Measurements from ENCODE around the gene SKIDA1. TPM values are rescaled to one million over a fixed set of nuclear protein-coding genes. Genes with fewer than 3 reads are reported as not detected.

Gene SKIDA1
- total RNA-seq, 1 experiment from 2014 or later: 0.34 TPM

DNA sequence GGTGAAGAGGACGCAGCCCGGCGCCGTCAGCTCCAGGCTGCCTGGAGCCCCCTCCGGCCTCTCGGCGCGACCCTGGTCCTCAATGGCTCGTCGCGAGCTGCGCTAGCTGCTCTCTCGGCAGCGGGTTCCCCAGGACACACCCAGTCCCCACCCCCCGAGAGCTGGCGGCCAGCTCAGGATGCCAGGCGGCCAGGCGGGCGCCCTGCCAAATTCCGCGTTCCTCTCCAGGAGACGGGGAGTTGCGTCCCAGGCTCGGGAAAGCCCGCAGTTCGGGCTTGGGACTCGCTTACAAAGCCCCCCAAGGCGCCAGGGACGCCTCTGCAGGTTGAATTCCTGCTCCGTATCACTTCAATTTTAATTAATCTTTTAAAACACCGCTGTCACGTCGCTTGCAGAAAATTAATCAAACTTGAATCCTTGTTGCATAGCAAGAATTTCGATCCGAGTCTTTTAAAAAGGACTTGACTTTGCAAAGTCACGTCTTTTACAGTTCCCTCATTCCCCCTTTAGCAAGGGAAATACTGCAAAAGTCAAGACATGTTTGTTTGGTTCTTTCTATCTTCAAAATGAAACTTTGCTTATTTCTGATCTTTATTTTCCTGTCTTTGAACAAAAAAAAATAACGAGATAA lies 28.2 kb downstream of the SKIDA1 start:
- Histone ChIP-seq H3K4me3 (replicated peaks in 1 of 2; ENCODE audit: low read depth in 1 of 2, low read length in 2 of 2) (peak overlapping the region; percentile 63 to 80), H3K27me3 (ENCODE audit: insufficient read depth, low read length) (peaks cover 3% of the 10 kb centered on the region; the same call in 1 of the 2 replicates), H3K4me1 (ENCODE audit: control insufficient read depth in 1 of 2, insufficient read depth in 2 of 2, low read length in 2 of 2) (peaks cover 2 to 20% of the 10 kb centered on the region in 2 experiments; a peak in 2 of 4 replicates), H4K20me1 (ENCODE audit: insufficient read depth) (no peaks in the 10 kb centered on the region), H3K27ac (ENCODE audit: low read depth, low read length) (peak overlapping the region; percentile 83), H3K9ac (ENCODE audit: low read length) (peak overlapping the region; percentile 71), H2AFZ (ENCODE audit: low read depth, low read length, poor library complexity, severe bottlenecking) (peak overlapping the region; percentile 88), H3K36me3 (ENCODE audit: control insufficient read depth in 1 of 2, insufficient read depth in 2 of 2, low read length in 2 of 2) (no peaks in the 10 kb centered on the region), H3K79me2 (ENCODE audit: insufficient read depth, low read length) (no peaks in the 10 kb centered on the region), H3K4me2 (ENCODE audit: low read length) (peak overlapping the region; percentile 90), H3K9me2 (ENCODE audit: insufficient read depth) (no peaks in the 10 kb centered on the region), H3K9me3 (ENCODE audit: control insufficient read depth in 1 of 2, insufficient read depth in 1 of 2, low read depth in 1 of 2, low read length in 2 of 2) (no peaks in the 10 kb centered on the region)
- ChIA-PET CTCF (interaction anchor here (0.6 to 3.0 kb wide), 12 partner anchors 33 to 506 kb away, joined by 3 to 17 read pairs (median 5); partner anchors contain the start of gene DNAJC1), RAD21 (ENCODE audit: low non-redundant PET in 1 of 2, low total read pairs in 2 of 2, uncharacterized antibody in 2 of 2, unreplicated experiment in 2 of 2) (interaction anchor here (0.6 to 1.6 kb wide), 7 partner anchors 28 to 550 kb away, joined by 3 to 8 read pairs (median 3); partner anchors contain the start of gene SKIDA1 (in 1 of the 2)), POLR2A (interaction anchor here (0.6 to 1.5 kb wide), 6 partner anchors 20 to 1487 kb away, joined by 3 to 10 read pairs (median 4); no protein-coding TSS in a partner anchor)
- DNase-seq (ENCODE audit: low read depth, low spot score): peak; percentile 82
- intact Hi-C loops (cut with micrococcal nuclease): loop anchor here (2.0 to 5.0 kb wide), 5 partner anchors 30 to 1490 kb away; no protein-coding TSS in a partner anchor
- BruUV-seq (replicated peaks): no TSS peak
- ATAC-seq: peak; percentile 71
- peak; percentile 66 for TF ChIP-seq POLR2AphosphoS5 (IDR thresholded peaks at IDR 0.05; ENCODE audit: low read depth, low read length)
- no peak for TF ChIP-seq EZH2phosphoT487 (IDR thresholded peaks at IDR 0.05; ENCODE audit: borderline replicate concordance)
- TF ChIP-seq, protein P1, sequence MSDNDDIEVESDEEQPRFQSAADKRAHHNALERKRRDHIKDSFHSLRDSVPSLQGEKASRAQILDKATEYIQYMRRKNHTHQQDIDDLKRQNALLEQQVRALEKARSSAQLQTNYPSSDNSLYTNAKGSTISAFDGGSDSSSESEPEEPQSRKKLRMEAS (IDR thresholded peaks at IDR 0.05): peak; percentile 76
- no peak; the same call in 1 of the 2 replicates for TF ChIP-seq SRF (IDR thresholded peaks at IDR 0.05; ENCODE audit: low read depth)
- TF ChIP-seq, protein P2, sequence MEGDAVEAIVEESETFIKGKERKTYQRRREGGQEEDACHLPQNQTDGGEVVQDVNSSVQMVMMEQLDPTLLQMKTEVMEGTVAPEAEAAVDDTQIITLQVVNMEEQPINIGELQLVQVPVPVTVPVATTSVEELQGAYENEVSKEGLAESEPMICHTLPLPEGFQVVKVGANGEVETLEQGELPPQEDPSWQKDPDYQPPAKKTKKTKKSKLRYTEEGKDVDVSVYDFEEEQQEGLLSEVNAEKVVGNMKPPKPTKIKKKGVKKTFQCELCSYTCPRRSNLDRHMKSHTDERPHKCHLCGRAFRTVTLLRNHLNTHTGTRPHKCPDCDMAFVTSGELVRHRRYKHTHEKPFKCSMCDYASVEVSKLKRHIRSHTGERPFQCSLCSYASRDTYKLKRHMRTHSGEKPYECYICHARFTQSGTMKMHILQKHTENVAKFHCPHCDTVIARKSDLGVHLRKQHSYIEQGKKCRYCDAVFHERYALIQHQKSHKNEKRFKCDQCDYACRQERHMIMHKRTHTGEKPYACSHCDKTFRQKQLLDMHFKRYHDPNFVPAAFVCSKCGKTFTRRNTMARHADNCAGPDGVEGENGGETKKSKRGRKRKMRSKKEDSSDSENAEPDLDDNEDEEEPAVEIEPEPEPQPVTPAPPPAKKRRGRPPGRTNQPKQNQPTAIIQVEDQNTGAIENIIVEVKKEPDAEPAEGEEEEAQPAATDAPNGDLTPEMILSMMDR (IDR thresholded peaks at IDR 0.05 in 2 of 3, conservative IDR thresholded peaks at IDR 0.05 in 1 of 3; ENCODE audit: borderline replicate concordance in 1 of 3, insufficient read depth in 1 of 3, low read depth in 2 of 3, low read length in 2 of 3): no peak
- peak; percentile 44 for TF ChIP-seq SP1 (IDR thresholded peaks at IDR 0.05; ENCODE audit: low read depth)
- peak; percentile 39; the same call in 1 of the 2 replicates for TF ChIP-seq ELF1 (IDR thresholded peaks at IDR 0.05; ENCODE audit: borderline replicate concordance, low read depth)
- TF ChIP-seq, protein P3, sequence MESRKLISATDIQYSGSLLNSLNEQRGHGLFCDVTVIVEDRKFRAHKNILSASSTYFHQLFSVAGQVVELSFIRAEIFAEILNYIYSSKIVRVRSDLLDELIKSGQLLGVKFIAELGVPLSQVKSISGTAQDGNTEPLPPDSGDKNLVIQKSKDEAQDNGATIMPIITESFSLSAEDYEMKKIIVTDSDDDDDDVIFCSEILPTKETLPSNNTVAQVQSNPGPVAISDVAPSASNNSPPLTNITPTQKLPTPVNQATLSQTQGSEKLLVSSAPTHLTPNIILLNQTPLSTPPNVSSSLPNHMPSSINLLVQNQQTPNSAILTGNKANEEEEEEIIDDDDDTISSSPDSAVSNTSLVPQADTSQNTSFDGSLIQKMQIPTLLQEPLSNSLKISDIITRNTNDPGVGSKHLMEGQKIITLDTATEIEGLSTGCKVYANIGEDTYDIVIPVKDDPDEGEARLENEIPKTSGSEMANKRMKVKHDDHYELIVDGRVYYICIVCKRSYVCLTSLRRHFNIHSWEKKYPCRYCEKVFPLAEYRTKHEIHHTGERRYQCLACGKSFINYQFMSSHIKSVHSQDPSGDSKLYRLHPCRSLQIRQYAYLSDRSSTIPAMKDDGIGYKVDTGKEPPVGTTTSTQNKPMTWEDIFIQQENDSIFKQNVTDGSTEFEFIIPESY (IDR thresholded peaks at IDR 0.05; ENCODE audit: extremely low read depth, insufficient replicate concordance, low read length): no peak
- TF ChIP-seq CEBPB (IDR thresholded peaks at IDR 0.05; ENCODE audit: low read depth): 0 out of 2 replicates have a peak, but pooled peaks have one; percentile 10
- TF ChIP-seq, protein P4, sequence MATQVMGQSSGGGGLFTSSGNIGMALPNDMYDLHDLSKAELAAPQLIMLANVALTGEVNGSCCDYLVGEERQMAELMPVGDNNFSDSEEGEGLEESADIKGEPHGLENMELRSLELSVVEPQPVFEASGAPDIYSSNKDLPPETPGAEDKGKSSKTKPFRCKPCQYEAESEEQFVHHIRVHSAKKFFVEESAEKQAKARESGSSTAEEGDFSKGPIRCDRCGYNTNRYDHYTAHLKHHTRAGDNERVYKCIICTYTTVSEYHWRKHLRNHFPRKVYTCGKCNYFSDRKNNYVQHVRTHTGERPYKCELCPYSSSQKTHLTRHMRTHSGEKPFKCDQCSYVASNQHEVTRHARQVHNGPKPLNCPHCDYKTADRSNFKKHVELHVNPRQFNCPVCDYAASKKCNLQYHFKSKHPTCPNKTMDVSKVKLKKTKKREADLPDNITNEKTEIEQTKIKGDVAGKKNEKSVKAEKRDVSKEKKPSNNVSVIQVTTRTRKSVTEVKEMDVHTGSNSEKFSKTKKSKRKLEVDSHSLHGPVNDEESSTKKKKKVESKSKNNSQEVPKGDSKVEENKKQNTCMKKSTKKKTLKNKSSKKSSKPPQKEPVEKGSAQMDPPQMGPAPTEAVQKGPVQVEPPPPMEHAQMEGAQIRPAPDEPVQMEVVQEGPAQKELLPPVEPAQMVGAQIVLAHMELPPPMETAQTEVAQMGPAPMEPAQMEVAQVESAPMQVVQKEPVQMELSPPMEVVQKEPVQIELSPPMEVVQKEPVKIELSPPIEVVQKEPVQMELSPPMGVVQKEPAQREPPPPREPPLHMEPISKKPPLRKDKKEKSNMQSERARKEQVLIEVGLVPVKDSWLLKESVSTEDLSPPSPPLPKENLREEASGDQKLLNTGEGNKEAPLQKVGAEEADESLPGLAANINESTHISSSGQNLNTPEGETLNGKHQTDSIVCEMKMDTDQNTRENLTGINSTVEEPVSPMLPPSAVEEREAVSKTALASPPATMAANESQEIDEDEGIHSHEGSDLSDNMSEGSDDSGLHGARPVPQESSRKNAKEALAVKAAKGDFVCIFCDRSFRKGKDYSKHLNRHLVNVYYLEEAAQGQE (IDR thresholded peaks at IDR 0.05; ENCODE audit: low read depth): no peak
- no peak for TF ChIP-seq TCF7L2 (IDR thresholded peaks at IDR 0.05; ENCODE audit: borderline replicate concordance, extremely low read depth, insufficient read depth, insufficient read length)
- TF ChIP-seq EZH2 (IDR thresholded peaks at IDR 0.05): no peak
- TF ChIP-seq CBX3 (IDR thresholded peaks at IDR 0.05; ENCODE audit: low read depth): peak; percentile 39; the same call in 1 of the 2 replicates
- peak; percentile 39; the same call in 1 of the 2 replicates for TF ChIP-seq RAD21 (IDR thresholded peaks at IDR 0.05; ENCODE audit: low read depth)
- TF ChIP-seq POLR2A (IDR thresholded peaks at IDR 0.05; ENCODE audit: borderline replicate concordance, extremely low read depth, insufficient read depth, insufficient read length): peak; percentile 67
- no peak for TF ChIP-seq FOSL1 (IDR thresholded peaks at IDR 0.05; ENCODE audit: low read depth)
- no peak for TF ChIP-seq JUND (IDR thresholded peaks at IDR 0.05)
- TF ChIP-seq, protein P5, sequence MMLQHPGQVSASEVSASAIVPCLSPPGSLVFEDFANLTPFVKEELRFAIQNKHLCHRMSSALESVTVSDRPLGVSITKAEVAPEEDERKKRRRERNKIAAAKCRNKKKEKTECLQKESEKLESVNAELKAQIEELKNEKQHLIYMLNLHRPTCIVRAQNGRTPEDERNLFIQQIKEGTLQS (IDR thresholded peaks at IDR 0.05): no peak
